Adrenal gland (tissue), 12 donors: ENCODE measurements around the gene MYH10. TPM values are rescaled to one million over a fixed set of nuclear protein-coding genes. Genes with fewer than 3 reads are reported as not detected.

Source experiments
- DNase-seq, 7 donors: peaks; one replicate each; pipeline ENCODE4 v3.0.0-alpha.2; 2019 to 2020
- H3K27ac ChIP-seq, 5 donors: fragments of 200-600 bp; sonication (generic) in 4 of 5; 1 replicate in 3 of 5; 2 replicates in 2 of 5; pipeline versions ENCODE4 v1.5.1 to v1.8.0; 2016 to 2020; ENCODE audit warnings: mild to moderate bottlenecking in 1 of 5
- H3K27me3 ChIP-seq: fragments of 200-600 bp; 2 replicates; pipeline ENCODE4 v1.8.0; 2021
- H3K36me3 ChIP-seq, 2 donors: fragments of 200-600 bp; replicated peaks in 1 of 2; 1 replicate in 1 of 2; 2 replicates in 1 of 2; pipeline versions ENCODE4 v1.5.1 to v1.8.0; 2018 to 2022
- H3K4me1 ChIP-seq, 2 donors: fragments of 200-600 bp; replicated peaks in 1 of 2; 1 replicate in 1 of 2; 2 replicates in 1 of 2; pipeline versions ENCODE4 v1.5.1 to v1.8.0; 2018 to 2021
- H3K4me3 ChIP-seq, 4 donors: fragments of 200-600 bp; sonication (generic) in 3 of 4; one replicate each; pipeline ENCODE4 v1.5.1; 2016 to 2018
- H3K9me3 ChIP-seq, 3 donors: fragments of 200-600 bp; sonication (generic) in 1 of 3; replicated peaks in 1 of 3; 1 replicate in 2 of 3; 2 replicates in 1 of 3; pipeline versions ENCODE4 v1.5.1 to v1.8.0; 2016 to 2021
- POLR2A ChIP-seq, 2 donors: fragments of 450-650 bp; IDR thresholded peaks; one replicate each; pipeline ENCODE4 v1.6.1; 2017; ENCODE audit warnings: antibody characterized with exemption in 2 of 2, mild to moderate bottlenecking in 2 of 2, moderate library complexity in 1 of 2
- WGBS, 4 donors: extraction: QIAGEN DNeasy Blood & Tissue Kit in 2 of 4; methylation state at CpG; one replicate each; pipeline versions ENCODE4 v1.1.5 to v1.1.7; 2013 to 2017; 5-methylcytosine and 5-hydroxymethylcytosine counted together
- intact Hi-C, 2 donors: fragments of 100-400 bp; cut with DNase I; formaldehyde crosslinking; loops; one replicate each; pipeline versions ENCODE4 v1.14.1 to v1.15.0; 2022 to 2023
- polyA plus RNA-seq, 3 donors: library from polyadenylated mRNA; stranded (reverse); fragments of 200-250 nt in 2 of 3; fragments of 350-450 nt in 1 of 3; fragmentation: Illumina TruSeq in 1 of 3; extraction: RNeasy Lipid Tissue Mini Kit (QIAGEN cat#74804) in 1 of 3; gene quantifications; one replicate each; pipeline ENCODE4 v1.2.3, GENCODE V29; 2013 to 2014
- total RNA-seq, 9 donors: library from RNA; depleted of rRNA in 4 of 9; stranded (reverse); fragments of >200 nt in 4 of 9; fragments of 120-200 nt in 1 of 9; fragmentation: NEBNext Ultra II Directional in 1 of 9; extraction: Animal tissue kit (Norgen Biotek cat#: 25700) in 1 of 9; gene quantifications; one replicate each; pipeline versions ENCODE4 v1.1.0 to v1.2.4, GENCODE V29; 2013 to 2023
- TF ChIP-seq, protein P1 (sequence below), 6 experiments: fragments of 450-650 bp in 4 of 6; fragments of 200-600 bp in 2 of 6; sonication (generic) in 1 of 6; IDR thresholded peaks; 1 replicate in 5 of 6; 2 replicates in 1 of 6; pipeline versions ENCODE4 v1.5.1 to v1.8.0; 2016 to 2021; ENCODE audit warnings: antibody characterized with exemption in 6 of 6, mild to moderate bottlenecking in 2 of 6, moderate library complexity in 1 of 6
- donor health status: healthy with polysubstance abuse.
- donor health status: Bipolar disorder and iron deficiency.
- donor health status: DM: yes; HTN: yes; CAD: no.
- donor health status: DM: no; HTN: no; CAD: no.
- donor health status: DM: no; HTN: no; CAD: no.
- donor health status: DM: yes; HTN: yes; CAD: no.

MYH10 gene
- total and polyA plus RNA-seq, 12 donors, result 9.8 to 101 (median 41.0) TPM

DNA sequence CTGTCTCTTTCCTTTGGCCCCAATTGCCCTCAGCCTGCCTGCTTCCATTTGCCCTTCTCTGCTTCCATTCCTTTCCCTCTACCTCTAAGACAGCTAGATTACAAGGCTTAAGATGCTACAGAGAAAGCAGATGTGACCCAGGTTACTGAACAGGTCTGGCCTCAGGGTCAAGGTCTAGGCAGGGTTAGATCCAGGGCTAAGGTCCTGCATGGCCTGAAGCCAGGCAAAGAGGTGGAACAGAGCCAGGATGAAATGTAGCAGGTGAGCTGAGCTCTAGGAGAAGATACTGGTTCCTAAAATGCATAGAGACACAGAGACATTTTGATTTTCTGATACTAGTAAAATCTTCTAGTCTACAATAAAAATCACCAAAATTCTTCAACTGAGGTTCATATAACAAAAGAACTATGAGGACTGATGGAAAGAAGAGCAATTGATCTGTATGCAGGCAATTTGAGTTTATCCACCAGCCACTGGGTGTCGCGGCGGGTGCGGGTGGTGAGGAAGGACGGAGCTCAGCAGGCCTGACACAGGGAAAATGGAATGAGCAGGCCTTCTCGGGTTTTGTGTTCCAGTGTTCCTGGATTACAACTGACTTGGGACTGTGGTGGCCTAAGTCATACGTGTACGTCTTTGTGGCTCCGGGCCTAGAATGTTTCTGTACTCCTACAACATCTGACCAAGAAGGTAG, 95.9 kb downstream of the MYH10 start:
- no peak for DNase-seq
- intact Hi-C loops, result no loop called here
- WGBS, 4 donors, result 94 to 97% (median 96%) methylated on average over 9 of the region's 9 CpGs
- H3K4me3 ChIP-seq, result no peak overlapping the region
- H3K9me3 ChIP-seq, result no peaks in the 10 kb centered on the region
- H3K27me3 ChIP-seq, result no peaks in the 10 kb centered on the region
- H3K36me3 ChIP-seq, result peaks cover 0 to 8% of the 10 kb centered on the region in 2 donors
- TF ChIP-seq POLR2A (IDR thresholded peaks at IDR 0.05), result no peak
- TF ChIP-seq, protein P1, sequence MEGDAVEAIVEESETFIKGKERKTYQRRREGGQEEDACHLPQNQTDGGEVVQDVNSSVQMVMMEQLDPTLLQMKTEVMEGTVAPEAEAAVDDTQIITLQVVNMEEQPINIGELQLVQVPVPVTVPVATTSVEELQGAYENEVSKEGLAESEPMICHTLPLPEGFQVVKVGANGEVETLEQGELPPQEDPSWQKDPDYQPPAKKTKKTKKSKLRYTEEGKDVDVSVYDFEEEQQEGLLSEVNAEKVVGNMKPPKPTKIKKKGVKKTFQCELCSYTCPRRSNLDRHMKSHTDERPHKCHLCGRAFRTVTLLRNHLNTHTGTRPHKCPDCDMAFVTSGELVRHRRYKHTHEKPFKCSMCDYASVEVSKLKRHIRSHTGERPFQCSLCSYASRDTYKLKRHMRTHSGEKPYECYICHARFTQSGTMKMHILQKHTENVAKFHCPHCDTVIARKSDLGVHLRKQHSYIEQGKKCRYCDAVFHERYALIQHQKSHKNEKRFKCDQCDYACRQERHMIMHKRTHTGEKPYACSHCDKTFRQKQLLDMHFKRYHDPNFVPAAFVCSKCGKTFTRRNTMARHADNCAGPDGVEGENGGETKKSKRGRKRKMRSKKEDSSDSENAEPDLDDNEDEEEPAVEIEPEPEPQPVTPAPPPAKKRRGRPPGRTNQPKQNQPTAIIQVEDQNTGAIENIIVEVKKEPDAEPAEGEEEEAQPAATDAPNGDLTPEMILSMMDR (IDR thresholded peaks at IDR 0.05), result no peak
- H3K4me1 ChIP-seq, result peaks cover 0 to 4% of the 10 kb centered on the region in 2 donors
- H3K27ac ChIP-seq, result no peak overlapping the region

DNA sequence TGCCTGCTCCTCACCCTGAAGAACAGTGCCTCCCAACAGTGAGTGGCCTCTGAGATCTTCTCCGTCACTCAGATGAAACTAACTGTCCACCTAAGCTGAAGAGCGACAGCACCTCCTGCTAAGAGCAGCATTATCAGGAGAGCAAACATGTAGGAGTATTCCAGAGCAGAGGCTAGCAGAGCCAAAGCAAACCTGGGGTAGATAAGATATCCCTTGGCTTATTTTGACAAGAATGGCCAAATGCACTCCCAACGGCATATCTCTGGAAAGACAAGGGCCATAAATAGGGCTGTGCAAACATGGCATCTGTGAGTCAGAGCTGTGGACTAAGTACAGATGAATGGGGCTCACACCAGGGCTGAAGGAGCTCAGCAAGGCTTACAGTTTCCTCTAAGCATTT, 98.5 kb downstream of the MYH10 start:
- H3K9me3 ChIP-seq, result no peaks in the 10 kb centered on the region
- H3K4me3 ChIP-seq, result no peak overlapping the region
- no peaks in the 10 kb centered on the region for H3K27me3 ChIP-seq
- H3K27ac ChIP-seq, result no peak overlapping the region
- H3K36me3 ChIP-seq, result peaks cover 0 to 7% of the 10 kb centered on the region in 2 donors
- intact Hi-C loops, result no loop called here
- H3K4me1 ChIP-seq, result peaks cover 0 to 4% of the 10 kb centered on the region in 2 donors
- WGBS, 4 donors, result 80 to 85% (median 81%) methylated on average over 3 of the region's 3 CpGs
- TF ChIP-seq, protein P1 (IDR thresholded peaks at IDR 0.05), result no peak
- no peak for TF ChIP-seq POLR2A (IDR thresholded peaks at IDR 0.05)
- no peak for DNase-seq

DNA sequence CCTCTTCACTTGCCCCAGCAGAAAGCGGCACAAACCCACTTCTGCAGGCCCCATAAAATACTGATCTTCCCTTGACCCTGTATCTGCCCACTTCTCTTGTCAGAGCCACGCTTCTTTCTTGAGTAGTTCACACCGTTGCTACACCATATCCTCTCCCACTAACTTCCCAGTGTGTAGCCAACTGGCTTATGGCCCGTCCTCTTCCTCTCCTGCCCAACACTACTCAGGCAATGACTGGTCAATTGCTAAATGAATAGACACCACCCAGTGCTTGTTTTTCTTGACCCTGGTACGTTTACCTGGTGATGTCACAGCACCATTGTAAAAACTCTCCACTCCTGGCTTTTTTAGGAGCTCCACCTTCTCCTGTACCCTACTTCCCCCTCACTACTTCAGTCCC, 107.9 kb downstream of the MYH10 start:
- Histone ChIP-seq H3K36me3 (peaks cover 0 to 34% of the 10 kb centered on the region in 2 donors), H3K4me3 (no peak overlapping the region), H3K9me3 (no peaks in the 10 kb centered on the region), H3K27me3 (no peaks in the 10 kb centered on the region), H3K27ac (no peak overlapping the region), H3K4me1 (no peaks in the 10 kb centered on the region)
- TF ChIP-seq, protein P1 (IDR thresholded peaks at IDR 0.05), result no peak
- no peak for TF ChIP-seq POLR2A (IDR thresholded peaks at IDR 0.05)
- intact Hi-C loops, result no loop called here
- WGBS, 4 donors, result 84 to 87% (median 86%) methylated on average over 5 of the region's 5 CpGs
- DNase-seq, result no peak

DNA sequence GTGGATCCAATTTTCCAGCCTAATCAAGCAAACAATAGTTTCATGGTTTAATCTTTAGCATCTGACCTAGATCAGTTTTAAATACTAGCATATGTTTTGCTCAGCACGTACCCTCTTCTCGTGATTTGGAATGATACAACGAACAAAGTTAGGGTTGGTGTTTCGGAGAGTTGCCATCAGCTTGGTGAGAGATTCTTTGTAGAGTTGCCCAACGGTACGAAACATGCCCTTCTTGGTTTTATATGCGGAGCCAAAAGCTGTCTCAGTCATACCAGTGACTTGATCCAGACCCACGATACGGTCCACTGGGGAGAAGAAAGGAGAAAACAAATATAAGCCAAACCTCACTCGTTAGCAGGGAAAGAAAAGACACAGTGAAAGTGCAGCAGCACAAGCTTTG, 109.5 kb downstream of the MYH10 start:
- Histone ChIP-seq H3K27me3 (no peaks in the 10 kb centered on the region), H3K9me3 (no peaks in the 10 kb centered on the region), H3K27ac (no peak overlapping the region), H3K4me3 (no peak overlapping the region), H3K4me1 (no peaks in the 10 kb centered on the region), H3K36me3 (peaks cover 0 to 36% of the 10 kb centered on the region in 2 donors)
- intact Hi-C loops, result no loop called here
- no peak for TF ChIP-seq POLR2A (IDR thresholded peaks at IDR 0.05)
- TF ChIP-seq, protein P1 (IDR thresholded peaks at IDR 0.05), result no peak
- WGBS, 4 donors, result 95 to 98% (median 96%) methylated on average over 10 of the region's 10 CpGs
- no peak for DNase-seq
